A549 (cell line): Measurements from ENCODE around the gene ARHGEF28. TPM values are rescaled to one million over a fixed set of nuclear protein-coding genes. Genes with fewer than 3 reads are reported as not detected.

ENCODE experiments used
- ATAC-seq, 2 experiments: fragments of 200-7000 bp in 1 of 2; fragments of >200 bp in 1 of 2; cut with Nextera tagmentation in 1 of 2; cut with Tn5 transposase in 1 of 2; 3 replicates each; pipeline versions ENCODE4 v1.8.0 to v1.9.1; 2018 to 2020; ENCODE audit warnings: mild to moderate bottlenecking in 1 of 2, moderate library complexity in 1 of 2
- CTCF ChIA-PET: fragments of 300-600 bp; sonication (Branson Sonifier 250); formaldehyde crosslinking; extraction: SDS; loops from one replicate; lab custom pipeline; 2021; ENCODE audit warnings: antibody characterized with exemption, inconsistent platforms; lab: Yijun Ruan, JAX
- POLR2A ChIA-PET: fragments of 350-600 bp; formaldehyde crosslinking; extraction: SDS; loops from one replicate; lab custom pipeline; 2021; ENCODE audit warnings: antibody characterized with exemption, inconsistent platforms; lab: Yijun Ruan, JAX
- DNase-seq, 2 experiments: peaks; one replicate each; pipeline versions ENCODE4 v3.0.0 to v3.0.0-alpha.2; 2011 to 2016; ENCODE audit warnings: low read depth in 1 of 2, low spot score in 1 of 2
- FAIRE-seq: peaks from 2 replicates; lab custom pipeline; 2011; peaks lifted over from hg19 to GRCh38; lab: Jason Lieb, UNC
- H3K27ac ChIP-seq, 2 experiments: fragments of >200 bp; sonication (Bioruptor Twin); formaldehyde crosslinking; 3 replicates each; pipeline ENCODE4 v1.5.1; 2016 to 2017
- H3K4me1 ChIP-seq: fragments of >200 bp; sonication (Bioruptor Twin); formaldehyde crosslinking; 3 replicates; pipeline ENCODE4 v1.6.1; 2016
- H3K4me2 ChIP-seq: fragments of >200 bp; sonication (Bioruptor Twin); formaldehyde crosslinking; 3 replicates; pipeline ENCODE4 v1.6.1; 2016
- H3K4me3 ChIP-seq: fragments of >200 bp; sonication (Bioruptor Twin); formaldehyde crosslinking; 3 replicates; pipeline ENCODE4 v1.5.1; 2016
- H3K9me3 ChIP-seq: fragments of >200 bp; sonication (Bioruptor Twin); formaldehyde crosslinking; 3 replicates; pipeline ENCODE4 v1.6.1; 2016
- BHLHE40 ChIP-seq: IDR thresholded peaks from 2 replicates; pipeline ENCODE4 v1.6.1; 2012; ENCODE audit warnings: low read depth, low read length, inconsistent platforms
- CHD2 ChIP-seq: fragments of 150-350 bp; IDR thresholded peaks from 2 replicates; pipeline ENCODE4 v1.6.1; 2014; ENCODE audit warnings: low read length; ENCODE audit not compliant: partially characterized antibody
- ESRRA ChIP-seq: fragments of 150-350 bp; IDR thresholded peaks from 2 replicates; pipeline ENCODE4 v1.6.1; 2014; ENCODE audit warnings: mild to moderate bottlenecking, low read length, borderline replicate concordance
- GATA3 ChIP-seq: IDR thresholded peaks from 2 replicates; pipeline ENCODE4 v1.6.1; 2012; ENCODE audit warnings: borderline replicate concordance
- HEYL ChIP-seq: fragments of 250-450 bp; sonication (Bioruptor Pico); IDR thresholded peaks from 2 replicates; pipeline ENCODE4 v1.8.0; 2021; ENCODE audit warnings: mild to moderate bottlenecking, moderate library complexity
- KDM1A ChIP-seq: fragments of 200-600 bp; sonication (generic); IDR thresholded peaks from 2 replicates; pipeline ENCODE4 v1.6.1; 2016; ENCODE audit warnings: low read depth, mild to moderate bottlenecking
- MYC ChIP-seq: IDR thresholded peaks from 2 replicates; pipeline ENCODE4 v1.6.1; 2012; ENCODE audit warnings: mild to moderate bottlenecking, inconsistent platforms, low read length, improper control_type of control experiment, borderline replicate concordance
- PHF8 ChIP-seq: fragments of 200-600 bp; sonication (generic); IDR thresholded peaks from 2 replicates; pipeline ENCODE4 v1.6.1; 2016; ENCODE audit warnings: low read depth, mild to moderate bottlenecking, antibody characterized with exemption, moderate library complexity, borderline replicate concordance
- POLR2AphosphoS2 ChIP-seq: conservative IDR thresholded peaks from 2 replicates; pipeline ENCODE4 v1.6.1; 2012; ENCODE audit warnings: low read length, improper control_type of control experiment, inconsistent platforms
- ZFP36 ChIP-seq: fragments of 450-650 bp; IDR thresholded peaks from 2 replicates; pipeline ENCODE4 v1.6.1; 2014; ENCODE audit warnings: borderline replicate concordance; ENCODE audit not compliant: partially characterized antibody
- ZNF302 ChIP-seq: fragments of 250-450 bp; sonication (Bioruptor Pico); IDR thresholded peaks from 2 replicates; pipeline ENCODE4 v1.9.0; 2021; ENCODE audit warnings: inconsistent platforms, mild to moderate bottlenecking, moderate library complexity
- ZSCAN20 ChIP-seq: fragments of 250-450 bp; sonication (Bioruptor Pico); IDR thresholded peaks from 2 replicates; pipeline ENCODE4 v1.8.0; 2022; ENCODE audit warnings: mild to moderate bottlenecking, moderate library complexity
- WGBS: methylation state at CpG from one replicate; pipeline ENCODE4 v1.1.6; 2017; ENCODE audit errors: missing lambda C conversion rate; 5-methylcytosine and 5-hydroxymethylcytosine counted together
- polyA plus RNA-seq, 4 experiments: library from polyadenylated mRNA; depleted of rRNA in 3 of 4; stranded (reverse); fragments of >200 nt; fragmentation: RNase III in 1 of 4; extraction: RNeasy Plus Mini Kit Qiagen cat#74134 plus additional on column Dnase treatment in 1 of 4; gene quantifications; 2 replicates in 3 of 4; 3 replicates in 1 of 4; pipeline ENCODE4 v1.2.3, GENCODE V29; 2011 to 2017
- TF ChIP-seq, protein P1 (sequence below): fragments of >200 bp; sonication (Bioruptor Twin); formaldehyde crosslinking; IDR thresholded peaks from 3 replicates; pipeline ENCODE4 v1.5.1; 2016
- TF ChIP-seq, protein P2 (sequence below): IDR thresholded peaks from 2 replicates; pipeline ENCODE4 v1.6.1; 2012; ENCODE audit warnings: low read depth, borderline replicate concordance
- TF ChIP-seq, protein P3 (sequence below): fragments of 200-600 bp; sonication (generic); IDR thresholded peaks from 2 replicates; pipeline ENCODE4 v1.6.1; 2016; ENCODE audit warnings: antibody characterized with exemption, mild to moderate bottlenecking, moderate library complexity
- TF ChIP-seq, protein P4 (sequence below): fragments of 150-350 bp; IDR thresholded peaks from 2 replicates; pipeline ENCODE4 v1.6.1; 2014; ENCODE audit warnings: low read depth, mild to moderate bottlenecking, low read length

ARHGEF28 gene
- polyA plus RNA-seq, 2 of the 4 experiments (the other 2 are of a cell fraction), result 17.0 to 22.3 TPM

DNA sequence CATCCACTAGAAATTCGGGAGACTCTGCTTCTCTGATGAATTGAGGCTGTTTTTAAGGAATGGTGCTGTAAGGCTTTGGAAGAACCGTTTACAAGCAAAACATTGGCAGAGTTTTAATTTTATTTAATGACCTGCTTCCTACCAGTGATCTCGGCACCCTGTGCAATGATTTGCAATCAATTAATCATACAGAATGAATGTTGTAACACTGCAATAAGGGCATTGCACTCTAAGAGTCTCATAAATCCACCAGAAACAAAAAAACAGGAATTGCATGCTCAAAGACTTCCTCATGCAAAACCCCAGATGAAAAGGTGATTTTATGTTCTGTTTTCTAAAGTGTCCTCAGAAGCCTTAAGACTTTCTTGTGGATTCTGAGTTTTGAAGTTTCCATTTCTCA, 295.7 kb downstream of the ARHGEF28 start (continued):
- TF ChIP-seq BHLHE40, result no peak

DNA sequence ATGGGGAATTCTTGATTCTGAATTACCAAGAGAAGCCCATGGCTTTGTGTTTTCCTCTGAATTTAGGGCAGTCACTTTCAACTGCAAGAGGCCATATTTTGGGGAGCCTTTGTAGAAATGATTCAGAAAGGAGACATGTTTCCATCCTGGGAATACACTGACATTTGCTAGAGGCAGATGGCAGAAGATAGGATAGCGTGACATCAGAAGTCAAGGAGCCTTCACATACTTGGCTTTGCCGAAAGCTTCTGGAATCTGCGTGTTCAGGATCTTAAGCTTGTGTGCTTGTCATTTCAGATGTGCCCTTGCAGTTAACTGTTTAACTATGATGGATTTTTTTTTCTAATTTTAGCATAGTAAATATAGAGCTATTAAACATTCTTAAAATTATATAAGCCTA, 296.2 kb downstream of the ARHGEF28 start:
- FAIRE-seq, result no peak
- Histone ChIP-seq H3K4me1 (no peaks in the 10 kb centered on the region), H3K9me3 (no peaks in the 10 kb centered on the region), H3K4me2 (no peak overlapping the region), H3K27ac (no peak overlapping the region), H3K4me3 (no peak overlapping the region)
- TF ChIP-seq ZNF302 (CRISPR knock-in tag), result no peak
- TF ChIP-seq, protein P1, sequence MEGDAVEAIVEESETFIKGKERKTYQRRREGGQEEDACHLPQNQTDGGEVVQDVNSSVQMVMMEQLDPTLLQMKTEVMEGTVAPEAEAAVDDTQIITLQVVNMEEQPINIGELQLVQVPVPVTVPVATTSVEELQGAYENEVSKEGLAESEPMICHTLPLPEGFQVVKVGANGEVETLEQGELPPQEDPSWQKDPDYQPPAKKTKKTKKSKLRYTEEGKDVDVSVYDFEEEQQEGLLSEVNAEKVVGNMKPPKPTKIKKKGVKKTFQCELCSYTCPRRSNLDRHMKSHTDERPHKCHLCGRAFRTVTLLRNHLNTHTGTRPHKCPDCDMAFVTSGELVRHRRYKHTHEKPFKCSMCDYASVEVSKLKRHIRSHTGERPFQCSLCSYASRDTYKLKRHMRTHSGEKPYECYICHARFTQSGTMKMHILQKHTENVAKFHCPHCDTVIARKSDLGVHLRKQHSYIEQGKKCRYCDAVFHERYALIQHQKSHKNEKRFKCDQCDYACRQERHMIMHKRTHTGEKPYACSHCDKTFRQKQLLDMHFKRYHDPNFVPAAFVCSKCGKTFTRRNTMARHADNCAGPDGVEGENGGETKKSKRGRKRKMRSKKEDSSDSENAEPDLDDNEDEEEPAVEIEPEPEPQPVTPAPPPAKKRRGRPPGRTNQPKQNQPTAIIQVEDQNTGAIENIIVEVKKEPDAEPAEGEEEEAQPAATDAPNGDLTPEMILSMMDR, result no peak
- TF ChIP-seq, protein P2, sequence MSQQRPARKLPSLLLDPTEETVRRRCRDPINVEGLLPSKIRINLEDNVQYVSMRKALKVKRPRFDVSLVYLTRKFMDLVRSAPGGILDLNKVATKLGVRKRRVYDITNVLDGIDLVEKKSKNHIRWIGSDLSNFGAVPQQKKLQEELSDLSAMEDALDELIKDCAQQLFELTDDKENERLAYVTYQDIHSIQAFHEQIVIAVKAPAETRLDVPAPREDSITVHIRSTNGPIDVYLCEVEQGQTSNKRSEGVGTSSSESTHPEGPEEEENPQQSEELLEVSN, result no peak
- TF ChIP-seq, protein P3, sequence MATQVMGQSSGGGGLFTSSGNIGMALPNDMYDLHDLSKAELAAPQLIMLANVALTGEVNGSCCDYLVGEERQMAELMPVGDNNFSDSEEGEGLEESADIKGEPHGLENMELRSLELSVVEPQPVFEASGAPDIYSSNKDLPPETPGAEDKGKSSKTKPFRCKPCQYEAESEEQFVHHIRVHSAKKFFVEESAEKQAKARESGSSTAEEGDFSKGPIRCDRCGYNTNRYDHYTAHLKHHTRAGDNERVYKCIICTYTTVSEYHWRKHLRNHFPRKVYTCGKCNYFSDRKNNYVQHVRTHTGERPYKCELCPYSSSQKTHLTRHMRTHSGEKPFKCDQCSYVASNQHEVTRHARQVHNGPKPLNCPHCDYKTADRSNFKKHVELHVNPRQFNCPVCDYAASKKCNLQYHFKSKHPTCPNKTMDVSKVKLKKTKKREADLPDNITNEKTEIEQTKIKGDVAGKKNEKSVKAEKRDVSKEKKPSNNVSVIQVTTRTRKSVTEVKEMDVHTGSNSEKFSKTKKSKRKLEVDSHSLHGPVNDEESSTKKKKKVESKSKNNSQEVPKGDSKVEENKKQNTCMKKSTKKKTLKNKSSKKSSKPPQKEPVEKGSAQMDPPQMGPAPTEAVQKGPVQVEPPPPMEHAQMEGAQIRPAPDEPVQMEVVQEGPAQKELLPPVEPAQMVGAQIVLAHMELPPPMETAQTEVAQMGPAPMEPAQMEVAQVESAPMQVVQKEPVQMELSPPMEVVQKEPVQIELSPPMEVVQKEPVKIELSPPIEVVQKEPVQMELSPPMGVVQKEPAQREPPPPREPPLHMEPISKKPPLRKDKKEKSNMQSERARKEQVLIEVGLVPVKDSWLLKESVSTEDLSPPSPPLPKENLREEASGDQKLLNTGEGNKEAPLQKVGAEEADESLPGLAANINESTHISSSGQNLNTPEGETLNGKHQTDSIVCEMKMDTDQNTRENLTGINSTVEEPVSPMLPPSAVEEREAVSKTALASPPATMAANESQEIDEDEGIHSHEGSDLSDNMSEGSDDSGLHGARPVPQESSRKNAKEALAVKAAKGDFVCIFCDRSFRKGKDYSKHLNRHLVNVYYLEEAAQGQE, result no peak
- no peak for TF ChIP-seq ESRRA
- no peak for ATAC-seq
- WGBS, result 95% methylated on average over 3 of the region's 3 CpGs
- ChIA-PET CTCF (interaction anchor here (1.9 kb wide), 1 partner anchor 20 kb away, joined by 7 read pairs; no protein-coding TSS in a partner anchor), POLR2A (no interaction called here)
- DNase-seq, result no peak

DNA sequence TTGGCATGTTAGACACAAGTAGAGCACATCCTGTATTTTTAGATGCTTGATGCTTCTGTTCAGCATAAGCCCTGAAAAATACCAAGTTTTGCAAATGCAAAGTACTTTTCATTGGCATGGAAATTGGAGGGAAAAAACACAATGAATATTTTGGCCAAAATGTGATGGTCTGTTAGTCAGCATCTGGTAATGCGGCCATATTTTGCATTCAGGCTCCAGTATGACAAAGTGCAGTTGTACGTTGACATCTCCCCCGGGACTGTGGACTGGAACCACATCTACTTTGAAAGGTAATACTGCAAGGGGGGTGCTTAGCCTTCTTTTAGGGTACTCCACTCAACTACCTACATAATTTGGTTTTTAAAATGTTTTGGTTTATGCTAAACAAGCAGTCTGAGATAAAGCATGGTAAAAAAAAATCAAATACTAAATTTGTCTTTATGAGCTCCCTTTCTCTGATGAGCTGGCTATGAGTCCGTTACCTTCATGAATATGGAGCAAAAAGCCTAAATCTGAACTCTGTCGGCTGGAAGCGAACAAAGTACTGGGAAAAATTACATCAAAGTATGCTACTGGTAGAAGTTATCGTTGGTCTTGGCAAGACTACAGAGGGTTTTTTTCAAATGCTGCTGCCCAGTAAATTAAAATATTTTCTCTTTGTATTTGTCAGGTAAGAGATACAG, 297.0 kb downstream of the ARHGEF28 start:
- TF ChIP-seq ZSCAN20 (CRISPR knock-in tag), result no peak
- TF ChIP-seq PHF8, result no peak
- no peak for TF ChIP-seq ZFP36
- TF ChIP-seq HEYL (CRISPR knock-in tag), result no peak
- TF ChIP-seq, protein P3, result no peak
- no peak for TF ChIP-seq POLR2AphosphoS2
- TF ChIP-seq, protein P4, sequence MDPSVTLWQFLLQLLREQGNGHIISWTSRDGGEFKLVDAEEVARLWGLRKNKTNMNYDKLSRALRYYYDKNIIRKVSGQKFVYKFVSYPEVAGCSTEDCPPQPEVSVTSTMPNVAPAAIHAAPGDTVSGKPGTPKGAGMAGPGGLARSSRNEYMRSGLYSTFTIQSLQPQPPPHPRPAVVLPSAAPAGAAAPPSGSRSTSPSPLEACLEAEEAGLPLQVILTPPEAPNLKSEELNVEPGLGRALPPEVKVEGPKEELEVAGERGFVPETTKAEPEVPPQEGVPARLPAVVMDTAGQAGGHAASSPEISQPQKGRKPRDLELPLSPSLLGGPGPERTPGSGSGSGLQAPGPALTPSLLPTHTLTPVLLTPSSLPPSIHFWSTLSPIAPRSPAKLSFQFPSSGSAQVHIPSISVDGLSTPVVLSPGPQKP, result no peak
- TF ChIP-seq MYC, result no peak
- TF ChIP-seq KDM1A, result no peak
- TF ChIP-seq CHD2, result no peak
- no peak for TF ChIP-seq GATA3
- ATAC-seq (no peak), DNase-seq (no peak), FAIRE-seq (no peak)
- Histone ChIP-seq H3K4me1 (no peaks in the 10 kb centered on the region), H3K4me3 (no peak overlapping the region), H3K27ac (no peak overlapping the region), H3K9me3 (no peaks in the 10 kb centered on the region), H3K4me2 (no peak overlapping the region)
- ChIA-PET CTCF (interaction anchor here (1.9 kb wide), 1 partner anchor 21 kb away, joined by 7 read pairs; no protein-coding TSS in a partner anchor), POLR2A (no interaction called here)
- 91% methylated on average over 7 of the region's 7 CpGs for WGBS
